Fibroblast of the aortic adventitia (primary cell): ENCODE measurements around the gene INHA. TPM values are rescaled to one million over a fixed set of nuclear protein-coding genes. Genes with fewer than 3 reads are reported as not detected.

Source experiments
- DNase-seq: peaks from one replicate; pipeline ENCODE4 v3.0.0-alpha.2; 2010; ENCODE audit warnings: low read depth
- H3K4me3 ChIP-seq: 2 replicates; pipeline ENCODE4 v1.5.1; 2011; ENCODE audit warnings: low read depth, mild to moderate bottlenecking, control low read depth, low read length, moderate library complexity
- total RNA-seq: library from RNA; depleted of rRNA; stranded (reverse); fragments of >200 nt; gene quantifications from 2 replicates; pipeline ENCODE4 v1.2.3, GENCODE V29; 2012; ENCODE audit warnings: low replicate concordance
- TF ChIP-seq, protein P1 (sequence below): IDR thresholded peaks from 2 replicates; pipeline ENCODE4 v1.5.1; 2011; ENCODE audit warnings: mild to moderate bottlenecking, low read length, control low read depth, inconsistent platforms; ENCODE audit not compliant: insufficient read depth

Gene INHA
- total RNA-seq, 1 donor = 0.18 TPM

DNA sequence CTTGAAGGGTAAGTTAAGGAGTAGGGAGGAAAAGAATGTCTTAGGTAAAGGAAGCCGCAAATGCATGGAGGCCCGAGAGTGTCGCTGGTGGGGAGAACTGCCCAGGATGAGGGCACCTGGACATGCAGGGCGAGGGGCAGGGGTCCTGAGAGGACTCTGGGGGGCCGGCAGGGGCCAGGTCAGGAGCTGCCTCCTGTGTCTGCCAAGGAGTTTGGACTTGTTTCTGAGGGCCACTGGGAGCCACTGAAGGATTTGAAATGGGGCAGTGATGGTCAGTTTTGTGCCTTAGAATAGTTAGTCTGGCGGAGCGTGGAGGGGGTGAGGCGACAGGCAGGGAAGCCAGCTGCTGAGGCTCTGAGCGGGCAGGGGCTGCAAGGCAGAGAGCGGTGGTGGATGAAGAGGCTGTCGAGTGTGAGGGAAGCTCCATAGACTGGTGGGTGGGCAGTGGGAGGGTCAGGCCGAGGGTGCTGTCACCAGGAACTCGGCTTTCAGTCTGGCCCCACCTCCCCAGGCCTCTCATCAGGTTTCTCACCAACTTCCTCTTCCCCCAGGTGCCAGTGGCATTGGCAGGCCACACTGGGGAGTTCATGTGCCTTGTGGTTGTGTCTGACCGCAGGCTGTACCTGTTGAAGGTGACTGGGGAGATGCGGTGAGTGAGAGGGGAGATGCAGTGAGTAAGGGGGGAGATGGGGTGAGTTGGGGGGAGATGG is 40.6 kb downstream of the INHA start:
- TF ChIP-seq, protein P1, sequence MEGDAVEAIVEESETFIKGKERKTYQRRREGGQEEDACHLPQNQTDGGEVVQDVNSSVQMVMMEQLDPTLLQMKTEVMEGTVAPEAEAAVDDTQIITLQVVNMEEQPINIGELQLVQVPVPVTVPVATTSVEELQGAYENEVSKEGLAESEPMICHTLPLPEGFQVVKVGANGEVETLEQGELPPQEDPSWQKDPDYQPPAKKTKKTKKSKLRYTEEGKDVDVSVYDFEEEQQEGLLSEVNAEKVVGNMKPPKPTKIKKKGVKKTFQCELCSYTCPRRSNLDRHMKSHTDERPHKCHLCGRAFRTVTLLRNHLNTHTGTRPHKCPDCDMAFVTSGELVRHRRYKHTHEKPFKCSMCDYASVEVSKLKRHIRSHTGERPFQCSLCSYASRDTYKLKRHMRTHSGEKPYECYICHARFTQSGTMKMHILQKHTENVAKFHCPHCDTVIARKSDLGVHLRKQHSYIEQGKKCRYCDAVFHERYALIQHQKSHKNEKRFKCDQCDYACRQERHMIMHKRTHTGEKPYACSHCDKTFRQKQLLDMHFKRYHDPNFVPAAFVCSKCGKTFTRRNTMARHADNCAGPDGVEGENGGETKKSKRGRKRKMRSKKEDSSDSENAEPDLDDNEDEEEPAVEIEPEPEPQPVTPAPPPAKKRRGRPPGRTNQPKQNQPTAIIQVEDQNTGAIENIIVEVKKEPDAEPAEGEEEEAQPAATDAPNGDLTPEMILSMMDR = no peak
- no peak overlapping the region for H3K4me3 ChIP-seq
- DNase-seq = no peak

DNA sequence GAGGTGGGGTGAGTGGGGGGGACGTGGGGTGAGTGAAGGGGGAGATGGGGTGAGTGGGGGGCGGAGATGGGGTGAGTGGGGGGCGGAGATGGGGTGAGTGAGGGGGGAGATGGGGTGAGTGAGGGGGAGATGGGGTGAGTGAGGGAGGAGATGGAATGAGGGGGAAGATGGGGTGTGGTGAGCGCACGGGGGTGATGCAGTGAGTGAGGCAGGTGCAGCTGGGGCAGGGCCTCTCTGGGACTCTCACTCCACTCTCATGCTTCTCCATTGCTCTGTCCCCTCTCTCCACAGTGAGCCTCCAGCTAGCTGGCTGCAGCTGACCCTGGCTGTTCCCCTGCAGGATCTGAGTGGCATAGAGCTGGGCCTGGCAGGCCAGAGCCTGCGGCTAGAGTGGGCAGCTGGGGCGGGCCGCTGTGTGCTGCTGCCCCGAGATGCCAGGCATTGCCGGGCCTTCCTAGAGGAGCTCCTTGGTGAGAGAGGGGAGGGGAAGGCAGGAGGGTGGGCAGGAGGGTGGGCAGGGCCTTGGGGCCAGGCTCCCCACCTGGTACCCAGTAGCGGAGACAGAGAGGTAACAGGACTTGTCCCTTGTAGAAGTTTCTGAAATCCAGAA is 41.5 kb downstream of the INHA start:
- TF ChIP-seq, protein P1 = no peak
- DNase-seq = no peak
- H3K4me3 ChIP-seq = no peak overlapping the region

DNA sequence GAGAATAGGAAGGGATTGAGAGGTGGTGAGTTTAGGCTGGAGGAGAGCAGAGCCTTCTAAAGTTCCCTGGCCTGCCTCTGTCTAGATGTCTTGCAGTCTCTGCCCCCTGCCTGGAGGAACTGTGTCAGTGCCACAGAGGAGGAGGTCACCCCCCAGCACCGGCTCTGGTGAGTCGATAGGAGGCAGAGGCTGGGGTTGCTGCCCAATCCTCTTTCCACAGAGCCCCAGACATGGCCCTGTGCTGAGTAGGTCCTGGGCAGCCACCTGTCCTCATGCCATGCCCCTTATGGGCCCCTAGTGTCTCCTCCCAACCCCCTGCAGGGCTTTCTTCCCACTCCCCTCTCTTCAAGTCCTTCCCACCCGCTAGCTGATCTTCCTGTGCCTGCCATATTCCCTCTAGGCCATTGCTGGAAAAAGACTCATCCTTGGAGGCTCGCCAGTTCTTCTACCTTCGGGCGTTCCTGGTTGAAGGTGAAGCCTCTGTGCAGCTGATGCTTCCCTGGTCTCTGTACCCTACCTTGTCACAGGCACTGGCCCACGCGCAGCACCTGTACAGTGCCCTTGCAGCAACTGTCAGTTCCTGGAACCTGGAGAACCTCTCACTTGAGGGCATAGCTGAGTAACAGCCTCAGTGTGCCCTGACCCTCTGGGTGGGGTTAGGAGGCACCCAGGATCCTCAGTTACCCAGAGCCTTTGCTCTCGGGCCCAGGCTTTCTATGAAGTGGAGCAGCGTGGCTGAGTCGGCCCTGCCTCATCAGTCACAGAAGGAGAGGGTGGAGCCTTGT is 42.2 kb downstream of the INHA start:
- TF ChIP-seq, protein P1 = no peak
- no peak for DNase-seq
- no peak overlapping the region for H3K4me3 ChIP-seq

DNA sequence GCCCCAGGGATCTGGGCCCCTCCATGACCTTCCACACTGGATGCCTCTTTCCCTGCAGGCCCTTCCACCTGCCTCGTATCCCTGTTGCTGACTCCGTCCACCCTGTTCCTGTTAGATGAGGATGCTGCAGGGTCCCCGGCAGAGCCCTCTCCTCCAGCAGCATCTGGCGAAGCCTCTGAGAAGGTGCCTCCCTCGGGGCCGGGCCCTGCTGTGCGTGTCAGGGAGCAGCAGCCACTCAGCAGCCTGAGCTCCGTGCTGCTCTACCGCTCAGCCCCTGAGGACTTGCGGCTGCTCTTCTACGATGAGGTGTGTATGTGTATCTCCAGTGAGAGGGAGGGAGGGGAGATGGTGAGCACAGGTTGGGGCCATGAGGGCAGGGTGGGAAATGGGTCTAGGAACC is 42.9 kb downstream of the INHA start:
- TF ChIP-seq, protein P1 = no peak
- H3K4me3 ChIP-seq = no peak overlapping the region
- no peak for DNase-seq

DNA sequence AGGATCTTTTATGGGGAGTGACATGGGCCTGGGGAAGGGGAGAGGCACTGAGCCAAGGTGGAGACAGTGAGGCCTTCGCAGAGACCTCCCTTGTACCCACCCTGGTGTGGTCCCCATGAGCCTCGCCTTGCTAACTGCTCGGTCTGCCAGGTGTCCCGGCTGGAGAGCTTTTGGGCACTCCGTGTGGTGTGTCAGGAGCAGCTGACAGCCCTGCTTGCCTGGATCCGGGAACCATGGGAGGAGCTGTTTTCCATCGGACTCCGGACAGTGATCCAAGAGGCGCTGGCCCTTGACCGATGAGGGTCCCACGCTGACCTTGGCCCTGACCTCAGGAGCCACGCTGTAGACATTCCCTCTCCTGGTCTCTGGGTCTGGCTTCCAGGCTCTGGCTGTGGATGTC is 43.8 kb downstream of the INHA start:
- no peak overlapping the region for H3K4me3 ChIP-seq
- DNase-seq = no peak
- TF ChIP-seq, protein P1 = no peak

DNA sequence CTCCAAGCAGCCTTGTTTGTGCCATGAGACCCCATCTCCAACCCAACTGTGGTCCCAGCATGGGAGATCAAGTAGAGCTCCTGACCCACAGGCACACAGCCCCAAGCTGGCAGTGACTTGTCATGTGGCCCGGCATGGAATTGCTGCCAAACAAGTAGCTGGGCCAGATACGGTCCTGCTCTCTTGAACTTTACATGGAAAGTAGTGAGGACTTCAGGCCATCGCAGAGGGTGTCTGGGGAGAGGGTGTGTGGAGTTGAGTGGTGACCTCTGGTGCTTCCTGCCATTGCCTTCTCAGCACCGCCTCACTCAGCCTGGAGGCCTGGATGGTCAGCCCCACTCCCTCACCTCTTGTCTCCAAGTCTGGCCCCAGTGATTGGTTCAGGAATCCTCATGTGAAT is 44.4 kb downstream of the INHA start:
- no peak for DNase-seq
- TF ChIP-seq, protein P1 = no peak
- no peak overlapping the region for H3K4me3 ChIP-seq
